Measurements from ENCODE around the gene IL12RB2.
A peak's percentile ranks its signal among the peaks of the same experiment; 100 is the strongest.

IL12RB2 gene

GRCh38 chr1:67307251-67308060, at the start of gene IL12RB2:
IL12RB2 (plus strand) TSS chr1:67307873; CDS start chr1:67320369, 12,496 bp downstream.
- DNase-seq, result peak; percentile 23 to 55

- no peak for DNase-seq
Observed at GRCh38 chr1:67261680-67262079, 46.0 kb upstream of the IL12RB2 start.

GRCh38 chr1:67262735-67263134, 44.9 kb upstream of the IL12RB2 start:
- no peak for DNase-seq

GRCh38 chr1:67264152-67264551, 43.5 kb upstream of the IL12RB2 start:
- DNase-seq, result no peak

GRCh38 chr1:67264899-67265298, 42.8 kb upstream of the IL12RB2 start:
- DNase-seq, result no peak

- no peak for DNase-seq
Observed at GRCh38 chr1:67269061-67269460, 38.6 kb upstream of the IL12RB2 start.

GRCh38 chr1:67270541-67270940, 37.1 kb upstream of the IL12RB2 start:
- DNase-seq, result no peak

- DNase-seq, result no peak
Observed at GRCh38 chr1:67273591-67273990, 34.1 kb upstream of the IL12RB2 start.

GRCh38 chr1:67274623-67275325, 32.9 kb upstream of the IL12RB2 start:
- DNase-seq, result no peak

GRCh38 chr1:67280696-67281095, 27.0 kb upstream of the IL12RB2 start:
- no peak for DNase-seq

- DNase-seq, result no peak
Observed at GRCh38 chr1:67281244-67281643, 26.4 kb upstream of the IL12RB2 start.

- no peak for DNase-seq
Observed at GRCh38 chr1:67285780-67286488, 21.7 kb upstream of the IL12RB2 start.

- DNase-seq, result no peak
Observed at GRCh38 chr1:67290236-67290635, 17.4 kb upstream of the IL12RB2 start.

- DNase-seq, result no peak
Observed at GRCh38 chr1:67294836-67295617, 12.6 kb upstream of the IL12RB2 start.

GRCh38 chr1:67298762-67299161, 8.9 kb upstream of the IL12RB2 start:
- no peak for DNase-seq

GRCh38 chr1:67299296-67299695, 8.4 kb upstream of the IL12RB2 start:
- no peak for DNase-seq

GRCh38 chr1:67300561-67300960, 7.1 kb upstream of the IL12RB2 start:
- DNase-seq, result no peak

- DNase-seq, result no peak
Observed at GRCh38 chr1:67304023-67304422, 3.6 kb upstream of the IL12RB2 start.

- DNase-seq, result no peak
Observed at GRCh38 chr1:67306547-67306946, 1.1 kb upstream of the IL12RB2 start.

GRCh38 chr1:67308136-67308535, 463 bp downstream of the IL12RB2 start:
- DNase-seq, result peak in 1 of 2 experiments; percentile 20

- no peak for DNase-seq
Observed at GRCh38 chr1:67312615-67313014, 4.9 kb downstream of the IL12RB2 start.

- no peak for DNase-seq
Observed at GRCh38 chr1:67313934-67314671, 6.4 kb downstream of the IL12RB2 start.
